GM21526 (cell line): ENCODE results near the gene HSD3B2.

Experiments
- ATAC-seq: cut with Tn5 transposase; IDR thresholded peaks from one replicate; pipeline ENCODE4 v1.9.1; 2021; ENCODE audit warnings: moderate library complexity; ENCODE audit not compliant: unreplicated experiment, low FRiP score

The HSD3B2 gene

DNA sequence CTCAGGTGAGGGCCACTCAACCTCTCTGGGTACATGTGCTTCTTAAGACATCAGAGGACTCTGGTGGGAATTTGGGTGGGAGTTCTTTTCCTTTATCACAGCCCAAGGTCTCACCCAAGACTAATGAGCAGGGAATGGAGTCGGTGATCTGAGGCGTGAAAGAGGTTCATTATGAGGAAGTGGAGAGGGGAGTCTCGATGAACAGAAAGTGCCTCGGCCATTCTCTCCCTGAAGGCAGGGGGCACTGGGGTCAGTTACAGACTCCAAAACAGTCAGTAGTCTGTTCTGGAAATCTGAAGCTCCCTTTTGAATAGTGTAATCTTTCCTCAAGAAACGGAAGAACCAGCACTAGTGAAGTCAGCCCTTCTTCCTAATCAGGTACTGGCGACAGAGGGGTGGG, 36.2 kb downstream of the HSD3B2 start:
- ATAC-seq: no peak

GRCh38 chr1:119452091-119452490, 37.1 kb downstream of the HSD3B2 start:
- ATAC-seq: no peak

DNA sequence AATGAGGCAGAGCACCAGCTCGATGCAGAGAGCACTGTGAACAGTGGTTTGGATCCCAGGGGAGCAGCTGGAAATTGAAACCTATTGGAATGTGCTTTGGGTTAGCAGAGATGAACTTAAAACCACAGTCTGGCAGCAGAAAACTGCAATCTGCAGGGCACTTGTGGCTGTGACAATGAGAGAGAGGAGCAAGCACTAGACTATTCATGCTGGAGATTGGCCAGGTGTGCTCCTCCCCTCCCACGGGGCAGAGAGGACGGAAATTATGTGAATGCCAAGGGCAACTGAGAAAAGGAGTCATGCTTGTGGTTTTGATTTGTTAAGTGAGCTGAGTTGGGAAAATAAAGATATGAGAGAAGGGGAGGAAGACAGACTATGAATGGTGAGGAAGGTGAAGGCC, 38.1 kb downstream of the HSD3B2 start:
- ATAC-seq: no peak

- no peak for ATAC-seq
Observed at GRCh38 chr1:119462964-119463363, 48.0 kb downstream of the HSD3B2 start.

GRCh38 chr1:119463569-119463968, 48.6 kb downstream of the HSD3B2 start:
- no peak for ATAC-seq

- no peak for ATAC-seq
Observed at GRCh38 chr1:119466445-119466844, 51.5 kb downstream of the HSD3B2 start.

DNA sequence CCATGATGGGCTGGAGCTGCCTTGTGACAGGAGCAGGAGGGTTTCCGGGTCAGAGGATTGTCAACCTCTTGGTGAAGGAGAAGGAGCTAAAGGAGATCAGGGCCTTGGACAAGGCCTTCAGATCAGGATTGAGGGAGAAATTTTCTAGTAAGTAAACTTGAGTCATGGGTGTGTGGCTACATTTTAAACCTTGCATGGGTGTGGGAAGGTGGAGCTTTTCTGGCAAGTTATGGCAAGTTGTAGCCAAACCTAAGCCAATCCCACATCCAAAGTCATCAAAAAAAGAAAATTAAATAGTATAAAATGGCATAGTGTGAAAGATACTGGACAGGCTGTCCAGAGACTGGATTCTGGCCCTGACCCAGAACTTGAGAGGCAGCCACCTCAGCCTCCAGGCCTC, 52.3 kb downstream of the HSD3B2 start:
- no peak for ATAC-seq

DNA sequence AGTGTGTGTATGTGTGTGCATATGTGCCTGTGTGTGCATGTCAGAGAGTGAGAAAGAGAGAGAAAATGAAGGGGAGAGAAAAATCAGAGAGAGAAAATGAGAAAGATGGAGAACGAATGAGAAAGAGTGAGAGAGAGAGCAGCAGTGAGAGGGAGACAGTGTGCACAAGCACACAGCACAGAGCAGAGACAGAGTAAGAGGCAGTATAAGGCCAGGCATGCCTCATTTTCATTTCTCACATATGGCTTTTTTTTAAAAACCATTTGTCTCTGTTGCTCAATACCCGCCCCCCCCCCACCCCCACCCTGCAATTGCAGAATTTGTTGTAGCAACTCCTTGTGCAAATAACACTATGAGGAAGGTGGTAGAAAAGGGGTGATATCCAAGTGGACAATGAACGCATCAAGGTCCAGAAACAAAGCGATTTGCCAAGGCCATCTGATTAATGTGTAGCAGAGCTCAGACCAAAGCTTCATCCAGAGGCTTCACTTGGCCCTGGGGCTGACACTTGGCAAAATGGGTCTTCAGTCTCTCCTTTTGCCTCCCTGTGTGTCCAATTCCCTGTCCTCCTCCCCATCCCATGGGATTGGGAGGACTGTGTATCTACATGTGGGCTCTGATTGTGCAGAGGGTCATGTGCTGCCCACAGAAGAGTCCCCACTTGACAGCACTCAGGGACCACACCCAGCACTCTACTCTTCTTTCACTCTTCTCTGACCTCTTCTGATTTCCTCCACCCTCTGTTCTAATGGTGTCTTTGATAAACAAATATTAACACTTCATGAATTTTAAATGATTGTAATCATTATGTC, 53.1 kb downstream of the HSD3B2 start:
- ATAC-seq: no peak

DNA sequence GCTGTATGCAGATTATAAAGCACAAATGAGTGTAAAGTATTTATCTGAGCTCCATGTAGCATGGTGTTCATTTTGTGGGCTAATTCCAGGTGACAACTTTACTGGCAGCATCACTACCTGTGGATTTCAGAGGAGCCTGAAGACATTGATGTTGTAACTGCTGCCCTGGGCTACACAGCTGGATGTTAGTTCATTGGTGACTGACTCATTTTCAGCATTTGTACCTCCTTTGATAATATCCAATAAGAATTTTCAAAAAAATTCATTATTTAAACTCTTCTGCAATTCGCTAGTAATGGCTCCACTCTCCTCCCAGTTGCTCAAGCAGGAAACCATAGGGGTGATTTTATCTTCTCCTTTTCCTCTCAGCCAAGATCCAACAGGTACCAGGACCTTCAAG, 54.8 kb downstream of the HSD3B2 start:
- ATAC-seq: no peak

- no peak for ATAC-seq
Observed at GRCh38 chr1:119470377-119470776, 55.4 kb downstream of the HSD3B2 start.

- ATAC-seq: no peak
Observed at GRCh38 chr1:119470958-119471357, 56.0 kb downstream of the HSD3B2 start.

DNA sequence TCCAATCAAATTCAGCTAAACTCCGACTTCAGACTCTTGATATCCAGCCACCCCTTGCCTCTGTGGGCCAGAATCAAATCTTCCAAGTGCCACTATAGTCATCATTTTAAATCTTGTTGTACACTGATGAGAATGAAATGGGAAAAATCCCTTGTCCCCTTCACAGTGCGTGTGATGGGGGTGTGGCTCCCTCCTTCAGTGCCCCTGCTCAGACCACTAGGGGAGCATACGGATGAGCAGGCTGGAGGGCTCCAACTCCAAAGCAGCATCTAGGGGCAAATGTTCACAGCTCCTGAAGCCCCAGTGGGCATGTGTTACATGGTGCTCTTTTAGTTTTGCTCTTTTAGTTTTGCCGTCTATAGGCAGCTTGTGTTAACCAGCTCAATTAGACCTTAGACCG, 56.6 kb downstream of the HSD3B2 start:
- no peak for ATAC-seq

- ATAC-seq: no peak
Observed at GRCh38 chr1:119472080-119472818, 57.3 kb downstream of the HSD3B2 start.
